IPS-20b (cell line): ENCODE measurements around the gene CDKL2.

Source experiments
- H3K27ac ChIP-seq: one replicate; pipeline ENCODE4 v1.5.1; 2013; ENCODE audit warnings: low read length
- H3K27me3 ChIP-seq: 2 replicates; pipeline ENCODE4 v1.6.1; 2013; ENCODE audit warnings: mild to moderate bottlenecking, low read length, inconsistent platforms; ENCODE audit not compliant: insufficient read depth
- H3K36me3 ChIP-seq: 2 replicates; pipeline ENCODE4 v1.6.1; 2013; ENCODE audit warnings: low read depth, mild to moderate bottlenecking, inconsistent platforms, low read length, moderate library complexity; ENCODE audit not compliant: insufficient read depth
- H3K4me1 ChIP-seq: 2 replicates; pipeline ENCODE4 v1.6.1; 2013; ENCODE audit warnings: mild to moderate bottlenecking, control low read depth, inconsistent platforms, low read length, moderate library complexity; ENCODE audit not compliant: insufficient read depth
- H3K4me3 ChIP-seq: 2 replicates; pipeline ENCODE4 v1.5.1; 2013; ENCODE audit warnings: mild to moderate bottlenecking, low read length, inconsistent platforms
- H3K9ac ChIP-seq: 2 replicates; pipeline ENCODE4 v1.6.1; 2013; ENCODE audit warnings: low read depth, mild to moderate bottlenecking, inconsistent platforms, low read length, moderate library complexity
- H3K9me3 ChIP-seq: 2 replicates; pipeline ENCODE4 v1.6.1; 2013; ENCODE audit warnings: mild to moderate bottlenecking, low read depth, low read length, inconsistent platforms; ENCODE audit not compliant: insufficient read depth

The CDKL2 gene

DNA sequence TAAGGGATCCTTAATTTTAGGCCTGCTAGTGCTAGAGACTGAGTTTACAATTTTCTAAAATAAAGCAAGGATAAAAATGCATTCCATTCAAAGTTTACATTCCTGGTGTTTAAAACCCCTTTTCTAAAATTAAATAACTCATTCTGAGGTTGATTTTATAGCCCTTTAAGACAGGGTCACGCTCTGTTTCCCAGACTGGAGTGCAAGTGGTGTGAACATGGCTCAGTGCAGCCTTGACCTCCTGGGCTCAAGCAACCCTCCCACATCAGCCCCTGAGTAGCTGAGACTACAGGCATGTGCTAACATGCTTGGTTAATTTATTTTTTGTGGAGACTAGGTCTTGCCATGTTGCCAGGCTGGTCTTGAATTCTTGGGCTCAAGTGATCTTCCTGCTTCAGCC lies 6.8 kb upstream of the CDKL2 start:
- no peak overlapping the region for H3K27ac ChIP-seq
- H3K36me3 ChIP-seq = peaks cover 9% of the 10 kb centered on the region; the same call in 1 of the 2 replicates
- H3K4me1 ChIP-seq = no peaks in the 10 kb centered on the region

DNA sequence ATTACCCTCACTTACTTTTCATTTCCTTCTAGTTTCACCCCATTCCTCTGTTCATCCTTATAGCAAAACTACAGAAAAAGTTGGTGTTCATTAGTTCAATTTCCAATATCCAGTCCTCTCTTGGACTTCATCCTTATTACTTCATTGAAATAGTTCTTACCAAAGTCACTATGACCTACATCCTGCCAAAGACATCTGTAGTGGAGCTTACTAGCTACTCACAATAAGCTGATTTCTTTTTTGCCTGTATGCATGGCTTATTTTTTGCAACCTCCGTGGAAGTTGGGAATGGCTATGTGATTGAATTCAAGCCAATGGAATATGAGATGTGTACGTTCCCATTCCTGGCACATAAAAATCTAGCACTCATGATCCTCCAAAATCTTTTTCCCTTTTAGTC lies 4.6 kb upstream of the CDKL2 start:
- Histone ChIP-seq H3K9me3 (no peaks in the 10 kb centered on the region), H3K4me3 (no peak overlapping the region), H3K9ac (no peak overlapping the region)

More for the DNA sequence above, 6.8 kb upstream of the CDKL2 start:
- H3K9ac ChIP-seq = no peak overlapping the region
- H3K9me3 ChIP-seq = no peaks in the 10 kb centered on the region
- H3K27me3 ChIP-seq = no peaks in the 10 kb centered on the region
- H3K4me3 ChIP-seq = no peak overlapping the region

DNA sequence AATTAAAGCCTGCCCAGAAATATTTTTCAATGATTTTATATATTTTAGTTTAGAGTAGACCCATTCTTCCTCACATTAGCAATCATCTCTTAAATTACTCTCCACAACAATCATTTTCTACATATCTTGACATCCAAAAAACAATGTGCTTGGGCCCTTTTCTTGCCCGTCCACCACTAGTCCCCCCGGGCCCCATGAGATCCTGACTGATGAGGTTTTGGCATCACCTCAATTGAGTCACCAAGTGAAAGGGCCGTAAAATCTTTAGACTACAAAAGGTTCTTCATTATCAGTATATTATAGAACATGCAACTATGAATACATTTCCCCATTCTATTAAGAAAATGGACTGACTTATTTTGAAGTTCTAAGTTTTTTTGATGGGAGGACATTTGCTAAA lies 4.0 kb upstream of the CDKL2 start:
- Histone ChIP-seq H3K27me3 (peaks cover 17% of the 10 kb centered on the region), H3K27ac (no peak overlapping the region), H3K4me3 (no peak overlapping the region)

More for the DNA sequence above, 4.6 kb upstream of the CDKL2 start:
- Histone ChIP-seq H3K4me1 (no peaks in the 10 kb centered on the region), H3K36me3 (no peaks in the 10 kb centered on the region), H3K27ac (no peak overlapping the region), H3K27me3 (peaks cover 10% of the 10 kb centered on the region)

DNA sequence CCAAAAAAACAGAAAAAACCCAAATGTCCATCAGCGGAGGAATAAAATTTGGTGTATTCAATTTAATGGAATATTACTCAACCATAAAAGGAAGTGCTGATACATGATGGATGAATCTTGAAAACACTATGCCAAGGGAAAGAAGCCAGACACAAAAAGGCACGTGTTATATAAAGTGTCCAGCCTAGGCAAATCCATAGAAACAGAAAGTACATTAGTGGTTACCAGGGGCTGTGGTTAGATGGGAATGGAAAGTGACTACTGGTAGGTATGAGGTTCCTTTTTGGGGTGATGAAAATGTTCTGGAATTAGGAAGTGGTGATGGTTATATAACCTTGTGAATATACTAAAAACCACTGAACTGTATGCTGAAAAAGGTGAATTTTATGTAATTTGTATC lies 3.5 kb upstream of the CDKL2 start:
- H3K4me3 ChIP-seq = no peak overlapping the region
- no peak overlapping the region for H3K9ac ChIP-seq
- H3K27me3 ChIP-seq = peaks cover 21% of the 10 kb centered on the region
- no peak overlapping the region for H3K27ac ChIP-seq
- H3K9me3 ChIP-seq = no peaks in the 10 kb centered on the region
- H3K4me1 ChIP-seq = no peaks in the 10 kb centered on the region
- H3K36me3 ChIP-seq = no peaks in the 10 kb centered on the region

More for the DNA sequence above, 4.0 kb upstream of the CDKL2 start:
- H3K9me3 ChIP-seq = no peaks in the 10 kb centered on the region
- H3K4me1 ChIP-seq = no peaks in the 10 kb centered on the region
- H3K36me3 ChIP-seq = no peaks in the 10 kb centered on the region
- no peak overlapping the region for H3K9ac ChIP-seq

DNA sequence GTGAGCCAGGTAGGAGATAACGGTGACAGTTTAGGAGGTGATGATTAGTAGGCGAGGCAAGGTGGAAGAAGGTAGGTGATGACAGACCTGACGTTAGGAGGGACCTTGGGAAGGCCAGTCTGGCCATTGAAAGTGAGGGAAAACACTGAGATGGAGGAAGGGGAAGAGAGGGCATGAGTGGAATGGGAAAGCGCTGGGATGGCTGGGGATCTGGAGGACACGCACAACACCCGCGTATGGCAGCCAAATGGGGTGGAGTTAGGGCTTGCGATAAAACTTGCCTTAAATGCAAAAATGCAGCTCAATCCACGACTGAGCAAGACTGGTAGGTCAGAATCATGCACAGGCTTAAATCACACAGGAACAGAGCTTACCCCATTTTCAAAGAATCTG lies 605 bp upstream of the CDKL2 start:
- peak overlapping the region; percentile 62; the same call in 1 of the 2 replicates for H3K9ac ChIP-seq
- H3K27ac ChIP-seq = no peak overlapping the region
- H3K4me1 ChIP-seq = no peaks in the 10 kb centered on the region
- H3K9me3 ChIP-seq = no peaks in the 10 kb centered on the region
- peaks cover 21% of the 10 kb centered on the region for H3K27me3 ChIP-seq
- no peaks in the 10 kb centered on the region for H3K36me3 ChIP-seq
- H3K4me3 ChIP-seq = peak overlapping the region; percentile 85

DNA sequence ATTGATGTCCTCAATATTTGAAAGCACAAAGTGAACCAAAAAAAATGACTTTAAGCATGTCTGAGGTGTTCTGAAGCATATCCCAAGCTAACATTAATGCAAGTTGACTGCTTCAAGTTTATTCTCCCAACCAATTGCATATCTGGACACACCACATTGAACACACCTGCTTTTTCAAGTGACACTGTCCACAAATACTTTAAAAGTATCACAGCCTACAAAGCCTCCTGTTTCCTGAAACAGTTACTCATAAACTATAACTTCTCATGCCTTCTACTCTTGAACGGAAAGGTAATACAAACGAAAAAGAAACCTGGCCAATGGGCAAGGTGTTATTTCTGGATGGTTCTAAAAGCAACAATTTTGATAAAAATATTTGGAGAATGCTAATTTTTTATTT lies 1.1 kb downstream of the CDKL2 start:
- no peak overlapping the region for H3K4me3 ChIP-seq
- no peaks in the 10 kb centered on the region for H3K9me3 ChIP-seq
- no peak overlapping the region for H3K27ac ChIP-seq
- H3K36me3 ChIP-seq = no peaks in the 10 kb centered on the region
- peaks cover 21% of the 10 kb centered on the region for H3K27me3 ChIP-seq
- no peaks in the 10 kb centered on the region for H3K4me1 ChIP-seq
- no peak overlapping the region for H3K9ac ChIP-seq

DNA sequence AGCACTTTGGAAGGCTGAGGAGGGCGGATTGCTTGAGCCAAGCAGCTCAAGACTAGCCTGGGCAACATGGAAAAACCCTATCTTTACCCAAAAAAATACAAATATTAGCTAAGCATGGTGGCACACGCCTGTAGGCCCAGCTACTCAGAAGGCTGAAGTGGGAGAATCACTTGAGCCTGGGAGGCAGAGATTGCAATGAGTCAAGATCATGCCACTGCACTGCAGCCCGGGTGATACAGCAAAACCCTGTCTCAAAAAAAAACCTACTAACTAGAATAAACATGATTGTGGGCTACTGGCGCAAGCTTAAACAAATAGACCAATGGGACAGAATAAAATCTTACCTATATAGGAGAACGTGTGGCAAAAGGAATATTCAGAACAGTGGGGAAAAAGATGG lies 7.3 kb downstream of the CDKL2 start:
- Histone ChIP-seq H3K4me3 (no peak overlapping the region), H3K27me3 (no peaks in the 10 kb centered on the region), H3K27ac (no peak overlapping the region), H3K9ac (no peak overlapping the region), H3K4me1 (no peaks in the 10 kb centered on the region), H3K36me3 (no peaks in the 10 kb centered on the region), H3K9me3 (no peaks in the 10 kb centered on the region)

DNA sequence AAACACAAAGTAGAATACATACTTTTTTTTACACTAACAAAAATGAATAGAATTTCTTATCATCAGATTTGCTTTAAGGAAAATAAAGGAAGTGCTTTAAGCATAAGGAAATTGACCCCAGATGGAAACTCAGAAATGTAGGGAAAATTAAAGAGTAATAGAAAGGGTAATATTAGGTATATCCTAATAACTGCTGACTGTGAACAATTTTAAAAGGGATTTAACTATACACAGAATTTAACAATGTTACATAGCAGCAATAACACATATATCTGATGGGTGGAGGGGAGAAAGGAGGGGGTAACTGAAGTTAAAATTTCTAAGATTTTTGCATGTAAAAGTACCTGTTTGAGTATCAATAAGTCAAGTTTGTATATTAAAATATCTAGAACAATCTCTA lies 8.6 kb downstream of the CDKL2 start:
- no peak overlapping the region for H3K27ac ChIP-seq
- H3K4me3 ChIP-seq = no peak overlapping the region
- no peaks in the 10 kb centered on the region for H3K36me3 ChIP-seq
- H3K27me3 ChIP-seq = no peaks in the 10 kb centered on the region
- H3K9ac ChIP-seq = no peak overlapping the region
- no peaks in the 10 kb centered on the region for H3K4me1 ChIP-seq
- H3K9me3 ChIP-seq = no peaks in the 10 kb centered on the region

DNA sequence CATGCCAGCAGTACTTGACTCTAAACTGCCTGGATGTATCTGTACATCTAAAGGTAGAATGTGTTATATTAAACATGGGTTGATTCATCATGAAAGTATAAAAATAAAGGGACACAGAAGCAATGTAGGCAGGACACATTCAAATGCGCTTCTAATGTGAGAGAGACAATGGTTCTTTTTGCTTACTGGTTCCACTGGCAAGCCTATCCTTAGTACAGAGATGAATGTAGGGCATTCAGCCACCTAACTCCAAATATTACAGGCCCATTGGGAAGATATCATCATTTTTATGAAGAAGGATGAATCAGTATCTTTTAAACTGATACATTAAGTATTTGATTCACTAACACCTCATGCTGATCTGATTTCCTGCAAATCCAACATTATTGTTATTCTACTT lies 18.0 kb downstream of the CDKL2 start:
- Histone ChIP-seq H3K9ac (no peak overlapping the region), H3K9me3 (no peaks in the 10 kb centered on the region), H3K4me1 (no peaks in the 10 kb centered on the region), H3K27me3 (no peaks in the 10 kb centered on the region), H3K36me3 (no peaks in the 10 kb centered on the region), H3K27ac (no peak overlapping the region), H3K4me3 (no peak overlapping the region)

DNA sequence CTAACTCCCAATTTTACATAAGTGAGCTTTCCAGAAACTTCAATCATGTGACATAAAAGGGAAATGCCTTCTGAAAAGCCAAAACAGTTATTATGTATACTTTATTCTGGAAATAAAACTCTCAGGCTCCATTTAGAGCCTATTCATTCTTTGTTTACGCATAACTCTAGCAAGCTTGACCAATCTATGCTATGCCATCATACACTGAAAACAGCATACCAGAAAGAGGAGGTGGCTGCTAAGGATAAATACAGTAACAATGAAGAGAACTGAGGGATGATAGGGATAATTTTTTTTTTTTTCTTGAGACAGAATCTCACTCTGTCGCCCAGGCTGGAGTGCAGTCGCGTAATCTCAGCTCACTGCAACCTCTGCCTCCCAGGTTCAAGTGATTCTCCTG lies 24.4 kb downstream of the CDKL2 start:
- Histone ChIP-seq H3K4me1 (no peaks in the 10 kb centered on the region), H3K9me3 (no peaks in the 10 kb centered on the region), H3K27ac (no peak overlapping the region), H3K9ac (no peak overlapping the region), H3K4me3 (no peak overlapping the region), H3K36me3 (no peaks in the 10 kb centered on the region), H3K27me3 (no peaks in the 10 kb centered on the region)

DNA sequence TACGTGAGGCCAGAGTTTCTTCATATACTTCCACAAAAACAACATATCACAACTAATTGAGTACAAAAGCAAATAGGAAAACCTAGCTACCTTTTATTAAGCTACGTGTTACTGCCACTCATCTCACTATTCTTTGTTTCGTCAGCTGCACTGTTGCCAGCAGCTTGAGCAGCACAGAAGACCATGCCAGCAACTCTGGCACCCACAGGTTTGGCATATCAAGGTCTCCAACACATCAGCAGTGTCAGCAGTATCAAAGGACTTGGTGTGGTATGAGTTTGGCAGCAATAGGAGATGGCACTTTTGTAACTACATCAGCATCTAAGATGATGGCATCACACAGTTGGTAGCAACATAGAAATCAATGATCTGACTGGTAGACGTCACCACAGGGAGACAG lies 30.7 kb downstream of the CDKL2 start:
- H3K27ac ChIP-seq = no peak overlapping the region
- H3K36me3 ChIP-seq = no peaks in the 10 kb centered on the region
- no peaks in the 10 kb centered on the region; the same call in 1 of the 2 replicates for H3K4me1 ChIP-seq
- H3K27me3 ChIP-seq = no peaks in the 10 kb centered on the region
- H3K9ac ChIP-seq = no peak overlapping the region
- no peaks in the 10 kb centered on the region for H3K9me3 ChIP-seq
- H3K4me3 ChIP-seq = no peak overlapping the region

DNA sequence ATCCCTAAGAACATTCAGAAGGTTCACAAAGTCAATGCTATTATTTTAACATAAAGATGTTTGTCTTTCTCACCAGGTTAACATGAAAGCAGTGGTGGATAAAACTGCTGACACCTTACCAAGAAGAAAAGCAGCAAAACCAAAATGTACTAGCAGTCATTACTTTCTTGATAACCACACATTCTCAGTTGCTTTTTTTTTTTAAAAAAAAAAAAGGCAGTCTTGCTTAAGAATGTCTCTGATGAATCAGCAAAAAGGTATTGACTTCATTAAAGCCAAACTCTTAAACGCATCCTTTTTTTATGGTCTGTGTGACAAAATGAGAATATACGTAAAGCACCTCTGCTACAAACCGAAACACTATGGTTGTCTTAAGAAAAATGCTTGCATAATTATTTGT lies 31.9 kb downstream of the CDKL2 start:
- no peaks in the 10 kb centered on the region for H3K36me3 ChIP-seq
- H3K9me3 ChIP-seq = no peaks in the 10 kb centered on the region
- H3K4me3 ChIP-seq = no peak overlapping the region
- H3K27ac ChIP-seq = no peak overlapping the region
- no peak overlapping the region for H3K9ac ChIP-seq
- no peaks in the 10 kb centered on the region; the same call in 1 of the 2 replicates for H3K4me1 ChIP-seq
- no peaks in the 10 kb centered on the region for H3K27me3 ChIP-seq

DNA sequence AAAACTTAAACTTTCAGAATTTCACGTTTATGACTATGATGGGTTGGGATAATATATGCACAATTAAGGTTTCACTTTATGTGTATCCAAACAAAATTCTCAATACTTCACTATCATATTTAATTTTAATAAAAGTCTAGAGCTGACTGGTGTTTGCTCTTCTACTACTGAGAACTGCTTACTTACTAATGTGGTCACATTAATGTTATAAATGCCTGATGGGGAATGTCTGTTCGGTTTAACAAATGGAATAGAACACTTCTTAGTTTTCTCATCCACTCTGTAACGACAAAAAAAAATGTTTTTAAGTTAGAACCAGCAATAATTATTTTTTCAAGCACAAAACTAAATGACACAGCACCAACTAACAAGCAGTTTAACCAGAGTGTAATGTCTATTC lies 34.3 kb downstream of the CDKL2 start:
- Histone ChIP-seq H3K27me3 (no peaks in the 10 kb centered on the region), H3K4me3 (no peak overlapping the region), H3K9ac (no peak overlapping the region), H3K9me3 (no peaks in the 10 kb centered on the region), H3K27ac (no peak overlapping the region), H3K4me1 (no peaks in the 10 kb centered on the region; the same call in 1 of the 2 replicates), H3K36me3 (no peaks in the 10 kb centered on the region)
